ENCODE measurements around the gene EIPR1.

DNA sequence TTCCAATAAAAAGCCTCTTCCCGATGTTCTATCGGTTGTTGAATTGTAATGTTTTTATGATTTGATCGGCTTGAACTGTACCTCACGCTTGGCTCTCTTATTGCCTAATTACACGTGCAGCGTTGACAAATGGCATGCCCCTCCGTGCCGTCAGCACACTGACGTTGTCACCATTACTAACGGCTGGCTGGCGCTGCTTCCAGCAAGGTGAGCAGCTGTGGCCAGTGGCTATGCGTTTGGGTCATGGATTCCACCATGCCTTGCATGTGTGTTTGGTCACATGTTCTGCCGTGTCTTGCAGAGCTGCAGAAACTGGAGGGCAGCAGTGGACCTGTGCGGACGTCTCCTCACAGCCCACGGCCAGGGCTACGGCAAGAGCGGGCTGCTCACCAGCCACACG lies 44.0 kb upstream of the EIPR1 start:
- TF ChIP-seq, protein P1, sequence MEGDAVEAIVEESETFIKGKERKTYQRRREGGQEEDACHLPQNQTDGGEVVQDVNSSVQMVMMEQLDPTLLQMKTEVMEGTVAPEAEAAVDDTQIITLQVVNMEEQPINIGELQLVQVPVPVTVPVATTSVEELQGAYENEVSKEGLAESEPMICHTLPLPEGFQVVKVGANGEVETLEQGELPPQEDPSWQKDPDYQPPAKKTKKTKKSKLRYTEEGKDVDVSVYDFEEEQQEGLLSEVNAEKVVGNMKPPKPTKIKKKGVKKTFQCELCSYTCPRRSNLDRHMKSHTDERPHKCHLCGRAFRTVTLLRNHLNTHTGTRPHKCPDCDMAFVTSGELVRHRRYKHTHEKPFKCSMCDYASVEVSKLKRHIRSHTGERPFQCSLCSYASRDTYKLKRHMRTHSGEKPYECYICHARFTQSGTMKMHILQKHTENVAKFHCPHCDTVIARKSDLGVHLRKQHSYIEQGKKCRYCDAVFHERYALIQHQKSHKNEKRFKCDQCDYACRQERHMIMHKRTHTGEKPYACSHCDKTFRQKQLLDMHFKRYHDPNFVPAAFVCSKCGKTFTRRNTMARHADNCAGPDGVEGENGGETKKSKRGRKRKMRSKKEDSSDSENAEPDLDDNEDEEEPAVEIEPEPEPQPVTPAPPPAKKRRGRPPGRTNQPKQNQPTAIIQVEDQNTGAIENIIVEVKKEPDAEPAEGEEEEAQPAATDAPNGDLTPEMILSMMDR (conservative IDR thresholded peaks at IDR 0.05) = no peak
- no peak for TF ChIP-seq ZFX (IDR thresholded peaks at IDR 0.05)
